Neuron (in vitro differentiated cells): ENCODE results near the gene TSSK6.

Source experiments
- H2AFZ ChIP-seq: one replicate; pipeline ENCODE4 v1.6.1; 2013; ENCODE audit warnings: low read depth, mild to moderate bottlenecking, inconsistent platforms, low read length, moderate library complexity
- H3K27me3 ChIP-seq: one replicate; pipeline ENCODE4 v1.6.1; 2013; ENCODE audit warnings: low read length; ENCODE audit not compliant: insufficient read depth
- H3K36me3 ChIP-seq: one replicate; pipeline ENCODE4 v1.6.1; 2013; ENCODE audit warnings: low read length; ENCODE audit not compliant: insufficient read depth
- H3K4me1 ChIP-seq: one replicate; pipeline ENCODE4 v1.6.1; 2013; ENCODE audit warnings: low read length; ENCODE audit not compliant: insufficient read depth
- H3K4me3 ChIP-seq: 2 replicates; pipeline ENCODE4 v1.5.1; 2013; ENCODE audit warnings: mild to moderate bottlenecking, low read length, moderate library complexity
- H3K9me3 ChIP-seq: one replicate; pipeline ENCODE4 v1.6.1; 2013; ENCODE audit warnings: low read length

Gene TSSK6

GRCh38 chr19:19488875-19489690 lies 26.3 kb downstream of the TSSK6 start:
- Histone ChIP-seq H2AFZ (no peak overlapping the region), H3K36me3 (peaks cover 25% of the 10 kb centered on the region), H3K27me3 (no peaks in the 10 kb centered on the region), H3K4me1 (peaks cover 37% of the 10 kb centered on the region), H3K9me3 (no peaks in the 10 kb centered on the region), H3K4me3 (no peak overlapping the region)

- Histone ChIP-seq H2AFZ (no peak overlapping the region), H3K9me3 (no peaks in the 10 kb centered on the region), H3K36me3 (peaks cover 19% of the 10 kb centered on the region), H3K4me1 (peaks cover 37% of the 10 kb centered on the region), H3K27me3 (no peaks in the 10 kb centered on the region), H3K4me3 (no peak overlapping the region)
Observed at GRCh38 chr19:19487950-19488874, 27.1 kb downstream of the TSSK6 start.

GRCh38 chr19:19487077-19487949 lies 28.0 kb downstream of the TSSK6 start:
- H3K4me3 ChIP-seq: no peak overlapping the region
- H3K27me3 ChIP-seq: no peaks in the 10 kb centered on the region
- H3K36me3 ChIP-seq: peaks cover 19% of the 10 kb centered on the region
- no peaks in the 10 kb centered on the region for H3K9me3 ChIP-seq
- H3K4me1 ChIP-seq: peaks cover 38% of the 10 kb centered on the region
- no peak overlapping the region for H2AFZ ChIP-seq

GRCh38 chr19:19486343-19487076 lies 28.8 kb downstream of the TSSK6 start:
- no peaks in the 10 kb centered on the region for H3K9me3 ChIP-seq
- no peak overlapping the region for H2AFZ ChIP-seq
- H3K4me1 ChIP-seq: peaks cover 39% of the 10 kb centered on the region
- H3K36me3 ChIP-seq: peaks cover 13% of the 10 kb centered on the region
- no peaks in the 10 kb centered on the region for H3K27me3 ChIP-seq
- no peak overlapping the region for H3K4me3 ChIP-seq

- H3K4me3 ChIP-seq: no peak overlapping the region
- H3K9me3 ChIP-seq: no peaks in the 10 kb centered on the region
- no peaks in the 10 kb centered on the region for H3K27me3 ChIP-seq
- H3K36me3 ChIP-seq: peaks cover 16% of the 10 kb centered on the region
- H3K4me1 ChIP-seq: peaks cover 39% of the 10 kb centered on the region
- H2AFZ ChIP-seq: no peak overlapping the region
Observed at GRCh38 chr19:19485998-19486290, 29.4 kb downstream of the TSSK6 start.

DNA sequence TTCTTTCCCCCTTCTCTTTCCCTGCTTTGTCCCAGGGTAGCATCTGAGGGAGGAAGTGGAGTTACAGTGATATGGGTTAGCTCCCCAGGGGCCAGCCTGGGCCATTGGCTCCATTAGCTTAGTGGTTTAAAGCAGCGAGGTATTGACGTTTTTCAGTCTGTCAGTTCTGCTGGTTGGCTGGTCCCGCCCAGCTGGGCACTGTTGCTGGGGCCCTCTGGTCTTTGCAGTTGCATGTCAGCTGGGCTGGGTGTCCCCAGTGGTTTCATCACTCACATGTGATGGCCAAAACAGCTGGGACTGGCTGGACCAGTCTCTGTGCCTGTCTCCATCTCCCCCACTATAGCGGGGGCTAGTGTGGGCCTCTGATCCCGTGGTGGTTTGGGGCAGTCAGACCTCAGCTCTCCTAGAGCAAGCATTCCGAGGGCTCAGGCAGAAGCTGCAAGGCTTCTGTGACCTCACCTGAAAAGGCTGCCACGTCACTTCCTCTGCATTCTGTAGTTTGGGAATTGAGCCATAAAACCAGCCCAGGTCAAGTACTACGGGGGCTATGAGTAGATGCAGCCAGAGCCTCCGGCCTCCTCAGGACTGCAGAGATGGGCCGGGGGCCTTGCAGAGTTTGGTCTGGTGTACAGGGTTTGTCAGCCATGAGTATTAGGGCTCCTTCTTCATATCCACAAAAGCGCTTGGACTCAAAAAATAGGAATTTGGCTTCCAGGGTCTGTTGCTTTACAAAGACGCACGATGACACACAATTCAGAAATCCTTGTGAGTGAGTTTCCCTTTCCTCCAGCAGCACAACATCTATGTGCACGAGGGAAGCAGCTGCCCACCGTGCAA lies 30.0 kb downstream of the TSSK6 start:
- Histone ChIP-seq H2AFZ (no peak overlapping the region), H3K4me1 (peaks cover 39% of the 10 kb centered on the region), H3K36me3 (peaks cover 18% of the 10 kb centered on the region)

DNA sequence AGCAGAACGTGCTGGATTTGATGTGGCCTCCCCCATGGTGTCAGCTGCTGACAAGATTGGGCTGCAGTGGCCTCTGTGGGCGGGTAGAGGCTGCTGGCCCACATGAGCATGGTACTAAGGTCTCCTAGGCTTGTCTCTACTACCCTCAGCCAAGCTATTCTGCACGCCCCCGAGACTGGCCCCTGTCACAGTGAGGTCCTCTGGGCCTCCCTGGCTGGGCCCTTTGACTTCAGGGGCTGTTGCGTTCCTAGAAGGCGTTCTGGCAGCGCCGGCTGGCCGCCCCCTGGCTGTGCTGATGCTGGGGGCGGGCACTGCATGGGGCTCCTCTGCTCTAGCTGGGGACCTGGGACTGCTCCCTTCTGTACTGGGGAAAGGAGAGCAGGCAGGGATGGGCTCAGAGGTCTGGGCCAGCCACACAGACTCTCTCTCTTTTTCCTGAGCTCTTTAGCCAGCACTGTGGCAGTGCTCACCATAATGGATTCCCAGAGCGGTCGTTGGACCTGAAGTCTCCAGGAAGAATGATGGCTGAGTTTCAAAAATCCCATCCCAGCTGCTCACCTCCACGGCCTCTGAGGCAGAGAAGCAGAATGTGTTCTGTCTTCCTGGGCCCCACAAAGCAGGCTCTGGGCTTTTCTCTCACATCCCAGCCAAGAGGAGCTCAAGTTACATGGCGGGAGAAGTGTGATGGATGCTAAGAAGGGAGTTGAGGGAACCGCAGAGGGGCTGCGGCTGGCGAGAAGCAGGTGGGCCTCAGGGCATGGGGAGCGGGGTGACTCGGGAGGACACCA lies 32.3 kb downstream of the TSSK6 start:
- H3K9me3 ChIP-seq: no peaks in the 10 kb centered on the region
- H3K4me1 ChIP-seq: peaks cover 16% of the 10 kb centered on the region
- H3K36me3 ChIP-seq: peaks cover 22% of the 10 kb centered on the region
- no peaks in the 10 kb centered on the region for H3K27me3 ChIP-seq
- H3K4me3 ChIP-seq: no peak overlapping the region
- no peak overlapping the region for H2AFZ ChIP-seq

More for the DNA sequence above, 30.0 kb downstream of the TSSK6 start:
- Histone ChIP-seq H3K9me3 (no peaks in the 10 kb centered on the region), H3K4me3 (no peak overlapping the region), H3K27me3 (no peaks in the 10 kb centered on the region)

DNA sequence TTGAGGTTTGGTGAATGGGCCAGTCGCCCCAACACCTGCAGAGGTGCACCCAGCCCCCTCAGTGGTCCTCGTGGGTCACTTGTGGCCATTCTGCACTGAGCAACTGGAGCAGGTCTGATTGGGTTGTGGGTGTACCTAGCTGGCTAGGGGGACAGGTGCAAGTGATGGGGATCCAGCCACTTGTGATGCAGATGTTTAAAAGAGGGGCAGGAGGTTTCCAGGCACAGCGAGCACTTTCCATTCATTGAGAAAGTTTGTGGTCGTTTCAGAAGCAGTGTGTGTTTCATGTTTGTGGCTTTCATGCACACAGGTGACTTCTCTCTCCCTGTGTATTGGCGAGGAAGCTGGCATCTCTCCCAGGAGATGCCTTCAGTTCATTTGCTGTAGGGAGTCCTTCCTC lies 34.7 kb downstream of the TSSK6 start:
- Histone ChIP-seq H2AFZ (no peak overlapping the region), H3K4me3 (no peak overlapping the region), H3K9me3 (no peaks in the 10 kb centered on the region), H3K27me3 (no peaks in the 10 kb centered on the region), H3K36me3 (peaks cover 22% of the 10 kb centered on the region), H3K4me1 (peaks cover 6% of the 10 kb centered on the region)

GRCh38 chr19:19477705-19478383 lies 37.5 kb downstream of the TSSK6 start:
- Histone ChIP-seq H3K27me3 (no peaks in the 10 kb centered on the region), H3K9me3 (no peaks in the 10 kb centered on the region), H3K4me1 (peaks cover 2% of the 10 kb centered on the region), H3K36me3 (peaks cover 31% of the 10 kb centered on the region), H2AFZ (no peak overlapping the region), H3K4me3 (no peak overlapping the region)

- H3K4me1 ChIP-seq: no peaks in the 10 kb centered on the region
- H3K4me3 ChIP-seq: no peak overlapping the region
- no peak overlapping the region for H2AFZ ChIP-seq
- H3K9me3 ChIP-seq: no peaks in the 10 kb centered on the region
- H3K36me3 ChIP-seq: peaks cover 32% of the 10 kb centered on the region
- no peaks in the 10 kb centered on the region for H3K27me3 ChIP-seq
Observed at GRCh38 chr19:19475849-19476828, 39.2 kb downstream of the TSSK6 start.
